GM10266 (cell line): ENCODE measurements around the gene GLTP.
A peak's percentile ranks its signal among the peaks of the same experiment; 100 is the strongest.
"Not testable (repeated sequence)": the region's sequence is repeated elsewhere in the genome, so short reads cannot be mapped to it uniquely, and the experiment has no call there.

Experiments
- DNase-seq: peaks from one replicate; pipeline ENCODE4 v3.0.0; 2012; ENCODE audit errors: extremely low spot score
- TF ChIP-seq, protein P1 (sequence below): IDR thresholded peaks from 2 replicates; pipeline ENCODE4 v1.5.1; 2012; ENCODE audit warnings: mild to moderate bottlenecking, low read depth; ENCODE audit not compliant: control insufficient read depth, insufficient read depth; ENCODE audit errors: missing control alignments

Gene GLTP

DNA sequence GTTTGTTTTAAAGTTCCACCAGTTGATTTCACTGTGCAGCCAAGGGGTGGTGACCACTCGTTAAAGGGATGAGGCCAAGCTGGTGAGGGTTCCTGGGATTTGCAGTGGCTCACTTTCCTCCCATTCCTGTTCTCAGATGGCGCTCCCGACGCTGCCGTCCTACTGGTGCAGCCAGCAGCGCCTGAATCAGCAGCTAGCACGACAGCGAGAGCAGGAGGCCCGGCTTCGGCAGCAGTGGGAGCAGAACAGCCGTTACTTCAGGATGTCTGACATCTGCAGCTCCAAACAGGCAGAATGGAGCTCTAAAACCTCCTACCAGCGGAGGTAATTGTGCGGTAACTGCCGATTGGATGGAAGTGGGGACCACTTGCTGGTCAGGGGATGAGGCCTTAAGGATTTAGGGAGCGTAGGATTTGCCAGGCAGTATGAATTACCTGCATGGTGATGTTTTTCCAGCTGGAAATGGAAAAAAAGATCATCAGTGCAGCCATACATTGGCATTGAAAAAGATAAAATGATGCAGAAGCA, 22.6 kb upstream of the GLTP start:
- TF ChIP-seq, protein P1, sequence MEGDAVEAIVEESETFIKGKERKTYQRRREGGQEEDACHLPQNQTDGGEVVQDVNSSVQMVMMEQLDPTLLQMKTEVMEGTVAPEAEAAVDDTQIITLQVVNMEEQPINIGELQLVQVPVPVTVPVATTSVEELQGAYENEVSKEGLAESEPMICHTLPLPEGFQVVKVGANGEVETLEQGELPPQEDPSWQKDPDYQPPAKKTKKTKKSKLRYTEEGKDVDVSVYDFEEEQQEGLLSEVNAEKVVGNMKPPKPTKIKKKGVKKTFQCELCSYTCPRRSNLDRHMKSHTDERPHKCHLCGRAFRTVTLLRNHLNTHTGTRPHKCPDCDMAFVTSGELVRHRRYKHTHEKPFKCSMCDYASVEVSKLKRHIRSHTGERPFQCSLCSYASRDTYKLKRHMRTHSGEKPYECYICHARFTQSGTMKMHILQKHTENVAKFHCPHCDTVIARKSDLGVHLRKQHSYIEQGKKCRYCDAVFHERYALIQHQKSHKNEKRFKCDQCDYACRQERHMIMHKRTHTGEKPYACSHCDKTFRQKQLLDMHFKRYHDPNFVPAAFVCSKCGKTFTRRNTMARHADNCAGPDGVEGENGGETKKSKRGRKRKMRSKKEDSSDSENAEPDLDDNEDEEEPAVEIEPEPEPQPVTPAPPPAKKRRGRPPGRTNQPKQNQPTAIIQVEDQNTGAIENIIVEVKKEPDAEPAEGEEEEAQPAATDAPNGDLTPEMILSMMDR = no peak
- DNase-seq = no peak

GRCh38 chr12:109900752-109901580, 20.6 kb upstream of the GLTP start:
- TF ChIP-seq, protein P1 = no peak
- DNase-seq = peak; percentile 61

GRCh38 chr12:109899783-109900751, 19.7 kb upstream of the GLTP start, which contains the start of gene TCHP:
TSS of gene TCHP (plus strand) at chr12:109900274. CDS start at chr12:109903027, 2,753 bp downstream.
- DNase-seq = peak; percentile 92
- TF ChIP-seq, protein P1 = peak; percentile 66

DNA sequence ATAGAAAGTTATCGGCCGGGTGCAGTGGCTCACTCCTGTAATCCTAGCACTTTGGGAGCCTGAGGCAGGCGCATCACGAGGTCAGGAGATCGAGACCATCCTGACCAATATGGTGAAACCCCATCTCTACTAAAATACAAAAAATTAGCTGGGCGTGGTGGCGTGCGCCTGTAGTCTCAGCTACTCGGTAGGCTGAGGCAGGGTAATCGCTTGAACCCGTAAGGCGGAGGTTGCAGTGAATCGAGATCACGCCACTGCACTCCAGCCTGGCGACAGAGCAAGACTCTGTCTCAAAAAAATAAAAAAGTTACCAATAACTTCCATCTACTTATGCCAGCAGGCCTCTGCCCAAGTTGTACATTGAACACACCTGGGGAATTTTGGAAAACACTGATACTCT, 19.0 kb upstream of the GLTP start:
- DNase-seq = not testable (repeated sequence)

DNA sequence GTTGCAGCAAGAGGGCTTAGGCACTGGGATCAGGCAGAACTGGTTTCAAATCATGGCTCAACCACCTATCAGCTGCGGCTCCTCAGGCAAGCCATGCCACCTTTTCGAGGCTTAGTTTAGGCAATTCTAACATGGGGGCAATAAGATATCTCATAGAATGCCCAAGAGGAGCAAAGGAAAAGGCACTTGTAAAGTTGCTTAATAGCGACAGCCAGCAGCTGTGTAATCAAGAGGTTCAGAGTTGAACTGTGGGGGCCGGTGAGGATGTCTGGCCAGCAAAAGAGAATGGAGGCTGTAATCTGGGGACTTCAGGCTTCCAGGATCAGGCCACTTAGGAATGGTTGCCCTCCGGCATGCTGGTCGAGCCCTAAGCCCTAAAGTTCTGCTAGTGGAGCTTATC, 16.7 kb upstream of the GLTP start:
- TF ChIP-seq, protein P1 = no peak
- no peak for DNase-seq

DNA sequence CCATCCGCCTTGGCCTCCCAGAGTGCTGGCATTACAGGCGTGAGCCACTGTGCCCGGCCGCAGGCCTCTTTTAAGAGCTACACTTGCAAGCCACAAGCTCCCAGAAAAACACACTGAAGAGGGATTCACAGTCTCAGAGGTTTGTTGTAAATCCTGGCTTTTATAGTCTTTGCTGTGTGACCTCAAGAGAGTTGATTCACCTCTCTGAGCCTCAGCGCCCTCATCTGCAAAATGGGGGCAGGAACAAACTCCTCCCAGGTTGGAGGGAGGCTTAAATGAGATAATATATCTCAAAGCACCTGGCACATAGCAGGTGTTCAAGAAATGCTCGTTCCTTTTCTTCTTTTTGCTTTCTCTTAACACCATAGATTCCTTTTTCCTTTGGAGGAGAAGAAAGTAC, 15.8 kb upstream of the GLTP start:
- DNase-seq = no peak
- TF ChIP-seq, protein P1 = no peak

- TF ChIP-seq, protein P1 = no peak
- no peak for DNase-seq
These were observed 14.6 kb upstream of the GLTP start for GRCh38 chr12:109894939-109895338.
